ENCODE results near the gene C9orf57. TPM values are rescaled to one million over a fixed set of nuclear protein-coding genes. Genes with fewer than 3 reads are reported as not detected.
A peak's percentile ranks its signal among the peaks of the same experiment; 100 is the strongest.

The C9orf57 gene
- total and polyA plus RNA-seq, 11 donors = not detected

- no peak for TF ChIP-seq CTCF (IDR thresholded peaks at IDR 0.05)
- no peak for TF ChIP-seq POLR2A (IDR thresholded peaks at IDR 0.05)
- H3K27ac ChIP-seq = no peak overlapping the region
- no peaks in the 10 kb centered on the region for H3K9me3 ChIP-seq
- no peaks in the 10 kb centered on the region for H3K36me3 ChIP-seq
- H3K4me1 ChIP-seq = peaks cover 0 to 9% (median 0%) of the 10 kb centered on the region in 12 donors
- H3K27me3 ChIP-seq = no peaks in the 10 kb centered on the region
- H3K4me3 ChIP-seq = no peak overlapping the region
- ATAC-seq (peak in 3 of 4 donors; percentile 29 to 53 (median 50)), DNase-seq (peak in 4 of 5 donors; percentile 26 to 74 (median 46))
- intact Hi-C loops (cut with DNase I) = loop anchor here in 5 of 10 donors (2.0 to 10.0 kb wide), 6 partner anchors 231 to 783 kb away; no protein-coding TSS in a partner anchor
- 10 to 21% (median 13%) methylated on average over 7 of the region's 7 CpGs for WGBS, 4 donors
These were observed 18.6 kb downstream of the C9orf57 start for GRCh38 chr9:72041775-72042194.

- ATAC-seq (no peak), DNase-seq (no peak)
- TF ChIP-seq POLR2A (IDR thresholded peaks at IDR 0.05) (no peak), CTCF (IDR thresholded peaks at IDR 0.05) (no peak)
- Histone ChIP-seq H3K9me3 (no peaks in the 10 kb centered on the region), H3K4me3 (no peak overlapping the region), H3K27ac (no peak overlapping the region), H3K4me1 (peaks cover 0 to 9% (median 0%) of the 10 kb centered on the region in 12 donors), H3K27me3 (no peaks in the 10 kb centered on the region), H3K36me3 (no peaks in the 10 kb centered on the region)
- WGBS, 4 donors = 63 to 67% (median 65%) methylated on average over 3 of the region's 3 CpGs
- intact Hi-C loops (cut with DNase I) = loop anchor here in 5 of 10 donors (2.0 to 10.0 kb wide), 6 partner anchors 231 to 783 kb away; no protein-coding TSS in a partner anchor
These were observed 19.0 kb downstream of the C9orf57 start for GRCh38 chr9:72041369-72041768.

GRCh38 chr9:72039532-72039931, 20.9 kb downstream of the C9orf57 start:
- no peaks in the 10 kb centered on the region for H3K36me3 ChIP-seq
- ATAC-seq = no peak
- 80 to 90% (median 88%) methylated on average over 8 of the region's 8 CpGs for WGBS, 4 donors
- H3K9me3 ChIP-seq = no peaks in the 10 kb centered on the region
- H3K4me3 ChIP-seq = no peak overlapping the region
- peaks cover 0 to 9% (median 0%) of the 10 kb centered on the region in 12 donors for H3K4me1 ChIP-seq
- no peak for DNase-seq
- no peaks in the 10 kb centered on the region for H3K27me3 ChIP-seq
- intact Hi-C loops (cut with DNase I) = loop anchor here (1.0 to 10.0 kb wide), 7 partner anchors 227 to 1135 kb away; no protein-coding TSS in a partner anchor
- no peak overlapping the region for H3K27ac ChIP-seq
- TF ChIP-seq POLR2A (IDR thresholded peaks at IDR 0.05) = no peak
- TF ChIP-seq CTCF (IDR thresholded peaks at IDR 0.05) = no peak

- H3K4me1 ChIP-seq = peaks cover 0 to 9% (median 0%) of the 10 kb centered on the region in 12 donors
- WGBS, 4 donors = 14 to 19% (median 15%) methylated on average over 13 of the region's 13 CpGs
- TF ChIP-seq POLR2A (IDR thresholded peaks at IDR 0.05) = no peak
- TF ChIP-seq CTCF (IDR thresholded peaks at IDR 0.05) = peak; percentile 87 to 99 (median 97)
- ATAC-seq (peak; percentile 62 to 90 (median 86)), DNase-seq (peak; percentile 64 to 72 (median 71))
- no peak overlapping the region for H3K4me3 ChIP-seq
- no peaks in the 10 kb centered on the region for H3K27me3 ChIP-seq
- no peak overlapping the region for H3K27ac ChIP-seq
- H3K9me3 ChIP-seq = no peaks in the 10 kb centered on the region
- no peaks in the 10 kb centered on the region for H3K36me3 ChIP-seq
- intact Hi-C loops (cut with DNase I) = loop anchor here (1.0 to 10.0 kb wide), 7 partner anchors 227 to 1136 kb away; no protein-coding TSS in a partner anchor
These were observed 21.5 kb downstream of the C9orf57 start for GRCh38 chr9:72038890-72039410.

All from heart left ventricle (tissue), 16 donors.